Measurements from ENCODE around the gene SEC14L2. TPM values are rescaled to one million over a fixed set of nuclear protein-coding genes. Genes with fewer than 3 reads are reported as not detected.
A peak's percentile ranks its signal among the peaks of the same experiment; 100 is the strongest.

SEC14L2 gene
- total RNA-seq, 2 experiments from 2014 or later, result 7.6 to 10.5 TPM

- Mint-ChIP-seq H3K9me3 (no peaks in the 10 kb centered on the region), H3K27me3 (no peaks in the 10 kb centered on the region), H3K4me1 (peaks cover 9% of the 10 kb centered on the region), H3K4me3 (no peak overlapping the region), H3K36me3 (ENCODE audit: low read depth) (no peaks in the 10 kb centered on the region), H3K27ac (peak overlapping the region; percentile 6)
- DNase-seq, result no peak
- POLR2A ChIA-PET, result no interaction called here
- CTCF ChIA-PET, result interaction anchor here (1.8 kb wide), 1 partner anchor 25 kb away, joined by 6 read pairs; the partner anchor contains the start of gene RNF215
Measured at GRCh38 chr22:30362651-30363281, 34.1 kb upstream of the SEC14L2 start.

- POLR2A ChIA-PET, result no interaction called here
- DNase-seq, result no peak
- H3K4me3 Mint-ChIP-seq, result no peak overlapping the region
- H3K4me1 Mint-ChIP-seq, result peaks cover 5% of the 10 kb centered on the region
- no peaks in the 10 kb centered on the region for H3K36me3 Mint-ChIP-seq (ENCODE audit: low read depth)
- no peaks in the 10 kb centered on the region for H3K9me3 Mint-ChIP-seq
- no peak overlapping the region for H3K27ac Mint-ChIP-seq
- CTCF ChIA-PET, result interaction anchor here (0.6 to 2.2 kb wide), 5 partner anchors 9 to 78 kb away, joined by 3 to 8 read pairs (median 4); partner anchors contain the start of genes CCDC157 and SF3A1
- no peaks in the 10 kb centered on the region for H3K27me3 Mint-ChIP-seq
Measured at GRCh38 chr22:30365891-30366290, 30.9 kb upstream of the SEC14L2 start.

GRCh38 chr22:30368420-30368819 is 28.4 kb upstream of the SEC14L2 start:
- POLR2A ChIA-PET, result no interaction called here
- Mint-ChIP-seq H3K4me3 (no peak overlapping the region), H3K4me1 (no peaks in the 10 kb centered on the region), H3K27ac (no peak overlapping the region), H3K36me3 (ENCODE audit: low read depth) (no peaks in the 10 kb centered on the region), H3K27me3 (no peaks in the 10 kb centered on the region), H3K9me3 (no peaks in the 10 kb centered on the region)
- CTCF ChIA-PET, result interaction anchor here (1.1 to 2.5 kb wide), 3 partner anchors 13 to 105 kb away, joined by 4 to 11 read pairs (median 6); no protein-coding TSS in a partner anchor
- no peak for DNase-seq

- Mint-ChIP-seq H3K4me3 (no peak overlapping the region), H3K4me1 (no peaks in the 10 kb centered on the region)
Measured at GRCh38 chr22:30370641-30371230, 26.1 kb upstream of the SEC14L2 start.

GRCh38 chr22:30371321-30371720 is 25.5 kb upstream of the SEC14L2 start:
- H3K9me3 Mint-ChIP-seq, result no peaks in the 10 kb centered on the region
- no peak overlapping the region for H3K27ac Mint-ChIP-seq
- H3K36me3 Mint-ChIP-seq (ENCODE audit: low read depth), result no peaks in the 10 kb centered on the region
- ChIA-PET CTCF (no interaction called here), POLR2A (no interaction called here)
- DNase-seq, result no peak
- H3K4me3 Mint-ChIP-seq, result no peak overlapping the region
- H3K27me3 Mint-ChIP-seq, result no peaks in the 10 kb centered on the region
- no peaks in the 10 kb centered on the region for H3K4me1 Mint-ChIP-seq

More at GRCh38 chr22:30370641-30371230, 26.1 kb upstream of the SEC14L2 start:
- ChIA-PET CTCF (no interaction called here), POLR2A (no interaction called here)
- H3K27ac Mint-ChIP-seq, result peak overlapping the region; percentile 41
- no peaks in the 10 kb centered on the region for H3K27me3 Mint-ChIP-seq
- H3K9me3 Mint-ChIP-seq, result no peaks in the 10 kb centered on the region
- no peak for DNase-seq
- no peaks in the 10 kb centered on the region for H3K36me3 Mint-ChIP-seq (ENCODE audit: low read depth)

- POLR2A ChIA-PET, result no interaction called here
- H3K4me1 Mint-ChIP-seq, result no peaks in the 10 kb centered on the region
- CTCF ChIA-PET, result no interaction called here
- H3K4me3 Mint-ChIP-seq, result no peak overlapping the region
- no peaks in the 10 kb centered on the region for H3K27me3 Mint-ChIP-seq
- no peaks in the 10 kb centered on the region for H3K9me3 Mint-ChIP-seq
- DNase-seq, result no peak
- H3K27ac Mint-ChIP-seq, result no peak overlapping the region
- no peaks in the 10 kb centered on the region for H3K36me3 Mint-ChIP-seq (ENCODE audit: low read depth)
Measured at GRCh38 chr22:30371981-30372380, 24.8 kb upstream of the SEC14L2 start.

GRCh38 chr22:30372915-30373314 is 23.9 kb upstream of the SEC14L2 start:
- POLR2A ChIA-PET, result no interaction called here
- H3K9me3 Mint-ChIP-seq, result no peaks in the 10 kb centered on the region
- no peak overlapping the region for H3K27ac Mint-ChIP-seq

GRCh38 chr22:30373331-30374325 is 23.2 kb upstream of the SEC14L2 start:
- DNase-seq, result no peak
- ChIA-PET POLR2A (no interaction called here), CTCF (interaction anchor here (1.2 to 2.5 kb wide), 3 partner anchors 14 to 86 kb away, joined by 3 to 8 read pairs (median 3); partner anchors contain the start of gene RNF215)
- H3K4me1 Mint-ChIP-seq, result no peaks in the 10 kb centered on the region
- H3K9me3 Mint-ChIP-seq, result no peaks in the 10 kb centered on the region
- no peaks in the 10 kb centered on the region for H3K36me3 Mint-ChIP-seq (ENCODE audit: low read depth)
- no peak overlapping the region for H3K4me3 Mint-ChIP-seq
- no peaks in the 10 kb centered on the region for H3K27me3 Mint-ChIP-seq
- no peak overlapping the region for H3K27ac Mint-ChIP-seq

More at GRCh38 chr22:30372915-30373314, 23.9 kb upstream of the SEC14L2 start:
- CTCF ChIA-PET, result interaction anchor here (0.6 to 2.5 kb wide), 2 partner anchors 60 to 85 kb away, joined by 3 to 8 read pairs; no protein-coding TSS in a partner anchor
- no peaks in the 10 kb centered on the region for H3K36me3 Mint-ChIP-seq (ENCODE audit: low read depth)
- H3K27me3 Mint-ChIP-seq, result no peaks in the 10 kb centered on the region
- H3K4me3 Mint-ChIP-seq, result no peak overlapping the region
- no peak for DNase-seq
- H3K4me1 Mint-ChIP-seq, result no peaks in the 10 kb centered on the region

- Mint-ChIP-seq H3K27ac (no peak overlapping the region), H3K4me1 (no peaks in the 10 kb centered on the region), H3K9me3 (no peaks in the 10 kb centered on the region), H3K27me3 (no peaks in the 10 kb centered on the region), H3K4me3 (no peak overlapping the region), H3K36me3 (ENCODE audit: low read depth) (no peaks in the 10 kb centered on the region)
- DNase-seq, result no peak
- ChIA-PET POLR2A (no interaction called here), CTCF (interaction anchor here (1.0 to 2.5 kb wide), 3 partner anchors 9 to 87 kb away, joined by 3 to 8 read pairs (median 4); no protein-coding TSS in a partner anchor)
Measured at GRCh38 chr22:30375312-30375849, 21.4 kb upstream of the SEC14L2 start.

- ChIA-PET CTCF (interaction anchor here (0.5 to 8.3 kb wide), 5 partner anchors 12 to 270 kb away, joined by 3 to 71 read pairs (median 3); partner anchors contain the start of genes CASTOR1, CCDC157 and SF3A1), POLR2A (no interaction called here)
- Mint-ChIP-seq H3K27me3 (no peaks in the 10 kb centered on the region), H3K4me3 (no peak overlapping the region), H3K36me3 (ENCODE audit: low read depth) (no peaks in the 10 kb centered on the region), H3K4me1 (peaks cover 4% of the 10 kb centered on the region), H3K27ac (no peak overlapping the region), H3K9me3 (no peaks in the 10 kb centered on the region)
- no peak for DNase-seq
Measured at GRCh38 chr22:30380011-30380410, 16.8 kb upstream of the SEC14L2 start.

- H3K4me3 Mint-ChIP-seq, result no peak overlapping the region
- no peak overlapping the region for H3K27ac Mint-ChIP-seq
- H3K36me3 Mint-ChIP-seq (ENCODE audit: low read depth), result no peaks in the 10 kb centered on the region
- H3K27me3 Mint-ChIP-seq, result no peaks in the 10 kb centered on the region
- POLR2A ChIA-PET, result no interaction called here
- CTCF ChIA-PET, result interaction anchor here (1.2 to 8.3 kb wide), 6 partner anchors 11 to 92 kb away, joined by 3 to 71 read pairs (median 4); partner anchors contain the start of genes CASTOR1, CCDC157 and SF3A1
- no peak for DNase-seq
- H3K9me3 Mint-ChIP-seq, result no peaks in the 10 kb centered on the region
- peaks cover 6% of the 10 kb centered on the region for H3K4me1 Mint-ChIP-seq
Measured at GRCh38 chr22:30381264-30381663, 15.6 kb upstream of the SEC14L2 start.

GRCh38 chr22:30382340-30382739 is 14.5 kb upstream of the SEC14L2 start:
- Mint-ChIP-seq H3K4me3 (no peak overlapping the region), H3K4me1 (peaks cover 12% of the 10 kb centered on the region), H3K9me3 (no peaks in the 10 kb centered on the region), H3K36me3 (ENCODE audit: low read depth) (no peaks in the 10 kb centered on the region), H3K27ac (no peak overlapping the region), H3K27me3 (no peaks in the 10 kb centered on the region)
- ChIA-PET POLR2A (no interaction called here), CTCF (interaction anchor here (1.1 to 8.3 kb wide), 3 partner anchors 13 to 93 kb away, joined by 3 to 71 read pairs (median 6); partner anchors contain the start of gene CASTOR1)
- DNase-seq, result no peak
